OCI-LY7 (cell line): ENCODE measurements around the gene ARFGAP1. TPM values are rescaled to one million over a fixed set of nuclear protein-coding genes. Genes with fewer than 3 reads are reported as not detected.
"Not testable (repeated sequence)": the region's sequence is repeated elsewhere in the genome, so short reads cannot be mapped to it uniquely, and the experiment has no call there.

Source experiments
- BruUV-seq: library from RNA; stranded (reverse); fragments of 400-500 nt; replicated peaks from 2 replicates; lab custom pipeline; 2021; lab: Mats Ljungman, UMichigan
- CTCF ChIA-PET: fragments of 300-600 bp; sonication (Branson Sonifier 250); formaldehyde crosslinking; loops from one replicate; lab custom pipeline; 2022; ENCODE audit warnings: antibody characterized with exemption; ENCODE audit not compliant: unreplicated experiment; lab: Charles Lee
- POLR2A ChIA-PET: fragments of 300-600 bp; sonication (Branson Sonifier 250); formaldehyde crosslinking; loops from one replicate; lab custom pipeline; 2022; ENCODE audit warnings: antibody characterized with exemption; lab: Charles Lee
- DNase-seq: peaks from one replicate; pipeline ENCODE4 v3.0.0-alpha.2; 2015; ENCODE audit warnings: low spot score
- H2AFZ ChIP-seq: fragments of 200-600 bp; sonication (generic), shearing (Covaris generic); 2 replicates; pipeline ENCODE4 v1.6.1; 2014; ENCODE audit warnings: mild to moderate bottlenecking, antibody characterized with exemption, low read length, moderate library complexity
- H3K27ac ChIP-seq: fragments of 200-600 bp; sonication (generic); 2 replicates; pipeline ENCODE4 v1.5.1; 2014; ENCODE audit warnings: mixed run types, low read depth, mild to moderate bottlenecking, moderate library complexity, low read length, inconsistent platforms; ENCODE audit not compliant: poor library complexity, severe bottlenecking
- H3K36me3 ChIP-seq: fragments of 200-600 bp; sonication (generic); 2 replicates; pipeline ENCODE4 v1.6.1; 2014; ENCODE audit warnings: mild to moderate bottlenecking, antibody characterized with exemption, low read length, moderate library complexity, mixed read lengths; ENCODE audit not compliant: insufficient read depth
- H3K4me1 ChIP-seq: fragments of 200-600 bp; sonication (generic); 2 replicates; pipeline ENCODE4 v1.5.1; 2014; ENCODE audit warnings: mild to moderate bottlenecking, low read length; ENCODE audit not compliant: insufficient read depth, poor library complexity, severe bottlenecking
- H3K4me2 ChIP-seq: fragments of 200-600 bp; sonication (generic); 2 replicates; pipeline ENCODE4 v1.6.1; 2014; ENCODE audit warnings: mild to moderate bottlenecking, low read length
- H3K4me3 ChIP-seq: fragments of 200-600 bp; sonication (generic); 2 replicates; pipeline ENCODE4 v1.5.1; 2014; ENCODE audit warnings: mild to moderate bottlenecking, low read depth, low read length; ENCODE audit not compliant: poor library complexity, severe bottlenecking
- H3K79me2 ChIP-seq: fragments of 200-600 bp; sonication (generic); 2 replicates; pipeline ENCODE4 v1.6.1; 2016; ENCODE audit warnings: low read depth, mild to moderate bottlenecking, low read length, moderate library complexity, mixed read lengths; ENCODE audit not compliant: insufficient read depth
- H3K9me2 ChIP-seq: fragments of 200-600 bp; sonication (generic); 2 replicates; pipeline ENCODE4 v1.6.1; 2016; ENCODE audit warnings: mild to moderate bottlenecking, low read length, mixed read lengths; ENCODE audit not compliant: insufficient read depth
- H3K9me3 ChIP-seq: fragments of 200-600 bp; sonication (generic); 2 replicates; pipeline ENCODE4 v1.6.1; 2014; ENCODE audit warnings: mild to moderate bottlenecking, mixed run types, low read length, mixed read lengths
- H4K20me1 ChIP-seq: fragments of 200-600 bp; sonication (generic); 2 replicates; pipeline ENCODE4 v1.6.1; 2014; ENCODE audit warnings: mild to moderate bottlenecking, antibody characterized with exemption, low read length, moderate library complexity, mixed read lengths; ENCODE audit not compliant: insufficient read depth
- EZH2phosphoT487 ChIP-seq: fragments of 200-600 bp; sonication (generic); IDR thresholded peaks from 2 replicates; pipeline ENCODE4 v1.6.1; 2018; ENCODE audit warnings: low read depth, borderline replicate concordance, mild to moderate bottlenecking, mixed run types, antibody characterized with exemption, low read length, moderate library complexity, mixed read lengths
- intact Hi-C: fragments of 100-400 bp; cut with micrococcal nuclease; formaldehyde crosslinking; loops from one replicate; pipeline ENCODE4 v1.10.0; 2022; ENCODE audit not compliant: unreplicated experiment
- total RNA-seq, 2 experiments: library from RNA; depleted of rRNA in 1 of 2; stranded (reverse); fragments of >200 nt in 1 of 2; shearing (Covaris generic) in 1 of 2; gene quantifications; 2 replicates each; pipeline ENCODE4 v1.2.3, GENCODE V29; 2014 to 2022
- TF ChIP-seq, protein P1 (sequence below): fragments of 200-600 bp; sonication (generic); conservative IDR thresholded peaks from 2 replicates; pipeline ENCODE4 v1.5.1; 2014; ENCODE audit warnings: mild to moderate bottlenecking, antibody characterized with exemption, low read length, moderate library complexity, mixed read lengths

Gene ARFGAP1
- total RNA-seq, 2 experiments from 2014 or later, result 57.9 to 105 TPM

- CTCF ChIA-PET, result no interaction called here
- H3K4me3 ChIP-seq, result no peak overlapping the region
- TF ChIP-seq, protein P1, sequence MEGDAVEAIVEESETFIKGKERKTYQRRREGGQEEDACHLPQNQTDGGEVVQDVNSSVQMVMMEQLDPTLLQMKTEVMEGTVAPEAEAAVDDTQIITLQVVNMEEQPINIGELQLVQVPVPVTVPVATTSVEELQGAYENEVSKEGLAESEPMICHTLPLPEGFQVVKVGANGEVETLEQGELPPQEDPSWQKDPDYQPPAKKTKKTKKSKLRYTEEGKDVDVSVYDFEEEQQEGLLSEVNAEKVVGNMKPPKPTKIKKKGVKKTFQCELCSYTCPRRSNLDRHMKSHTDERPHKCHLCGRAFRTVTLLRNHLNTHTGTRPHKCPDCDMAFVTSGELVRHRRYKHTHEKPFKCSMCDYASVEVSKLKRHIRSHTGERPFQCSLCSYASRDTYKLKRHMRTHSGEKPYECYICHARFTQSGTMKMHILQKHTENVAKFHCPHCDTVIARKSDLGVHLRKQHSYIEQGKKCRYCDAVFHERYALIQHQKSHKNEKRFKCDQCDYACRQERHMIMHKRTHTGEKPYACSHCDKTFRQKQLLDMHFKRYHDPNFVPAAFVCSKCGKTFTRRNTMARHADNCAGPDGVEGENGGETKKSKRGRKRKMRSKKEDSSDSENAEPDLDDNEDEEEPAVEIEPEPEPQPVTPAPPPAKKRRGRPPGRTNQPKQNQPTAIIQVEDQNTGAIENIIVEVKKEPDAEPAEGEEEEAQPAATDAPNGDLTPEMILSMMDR, result no peak
- TF ChIP-seq EZH2phosphoT487, result no peak
- no peak overlapping the region for H2AFZ ChIP-seq
- no peak overlapping the region for H3K27ac ChIP-seq
- H3K9me2 ChIP-seq, result no peaks in the 10 kb centered on the region
- POLR2A ChIA-PET, result no interaction called here
- intact Hi-C loops, result no loop called here
- no peak overlapping the region for H3K4me2 ChIP-seq
- H3K36me3 ChIP-seq, result no peaks in the 10 kb centered on the region
- no peaks in the 10 kb centered on the region for H4K20me1 ChIP-seq
- H3K9me3 ChIP-seq, result no peaks in the 10 kb centered on the region
- no peaks in the 10 kb centered on the region for H3K79me2 ChIP-seq
- BruUV-seq, result no TSS peak
- DNase-seq, result no peak
- no peaks in the 10 kb centered on the region for H3K4me1 ChIP-seq
Measured at GRCh38 chr20:63332488-63333240, 60.1 kb downstream of the ARFGAP1 start.

DNA sequence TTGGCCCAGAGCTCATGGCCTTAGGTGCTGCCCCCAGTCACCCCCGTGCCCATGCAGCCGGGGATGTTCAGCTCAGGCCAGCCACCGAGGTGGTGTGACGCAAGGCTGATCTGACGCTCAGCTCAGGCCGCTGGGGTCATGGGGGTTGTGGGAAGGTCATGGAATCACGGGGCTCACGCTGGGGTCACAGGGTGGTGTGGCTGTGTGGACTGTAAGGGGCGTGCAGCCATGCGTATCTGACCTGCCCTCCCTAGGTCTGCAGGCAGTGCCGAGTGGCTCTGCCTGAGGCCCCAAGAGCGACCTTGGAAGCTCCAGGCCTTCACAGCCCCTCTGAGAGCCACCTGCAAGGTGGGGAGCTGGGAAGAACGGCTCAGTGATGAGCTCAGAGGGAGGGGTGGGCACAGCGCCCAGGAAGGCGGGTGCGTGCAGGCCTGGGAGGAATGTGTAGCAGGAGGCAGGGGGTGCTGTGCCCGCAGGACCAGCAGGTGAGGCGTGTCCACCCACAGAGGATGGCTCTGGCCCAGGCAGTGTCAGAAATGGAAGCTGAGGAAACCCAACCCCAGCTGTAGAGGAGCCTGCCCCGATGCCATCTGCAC is 60.7 kb downstream of the ARFGAP1 start:
- Histone ChIP-seq H2AFZ (no peak overlapping the region), H3K79me2 (no peaks in the 10 kb centered on the region), H3K9me3 (no peaks in the 10 kb centered on the region), H3K4me2 (no peak overlapping the region), H4K20me1 (no peaks in the 10 kb centered on the region), H3K4me3 (no peak overlapping the region), H3K27ac (no peak overlapping the region), H3K9me2 (no peaks in the 10 kb centered on the region), H3K4me1 (no peaks in the 10 kb centered on the region), H3K36me3 (no peaks in the 10 kb centered on the region)
- intact Hi-C loops, result no loop called here
- no TSS peak for BruUV-seq
- CTCF ChIA-PET, result interaction anchor here (0.6 kb wide), 2 partner anchors 20 to 309 kb away, joined by 3 read pairs; no protein-coding TSS in a partner anchor
- POLR2A ChIA-PET, result no interaction called here
- DNase-seq, result no peak
- TF ChIP-seq, protein P1, result no peak
- TF ChIP-seq EZH2phosphoT487, result no peak

GRCh38 chr20:63334356-63334755 is 61.7 kb downstream of the ARFGAP1 start:
- Histone ChIP-seq H3K9me3 (no peaks in the 10 kb centered on the region), H3K36me3 (no peaks in the 10 kb centered on the region), H4K20me1 (no peaks in the 10 kb centered on the region), H3K4me1 (no peaks in the 10 kb centered on the region), H3K4me2 (no peak overlapping the region), H3K27ac (no peak overlapping the region), H3K9me2 (no peaks in the 10 kb centered on the region), H3K4me3 (no peak overlapping the region), H2AFZ (no peak overlapping the region), H3K79me2 (no peaks in the 10 kb centered on the region)
- no peak for TF ChIP-seq EZH2phosphoT487
- TF ChIP-seq, protein P1, result no peak
- intact Hi-C loops, result no loop called here
- BruUV-seq, result no TSS peak
- POLR2A ChIA-PET, result no interaction called here
- no peak for DNase-seq
- CTCF ChIA-PET, result no interaction called here

GRCh38 chr20:63335060-63335459 is 62.4 kb downstream of the ARFGAP1 start:
- CTCF ChIA-PET, H3K9me2 ChIP-seq, H3K9me3 ChIP-seq, intact Hi-C loops, H3K27ac ChIP-seq, BruUV-seq, H3K36me3 ChIP-seq, H3K4me3 ChIP-seq, H3K4me1 ChIP-seq, H3K79me2 ChIP-seq, H3K4me2 ChIP-seq, H4K20me1 ChIP-seq, H2AFZ ChIP-seq, DNase-seq, POLR2A ChIA-PET: not testable (repeated sequence)
